Adipocyte (in vitro differentiated cells): ENCODE data around the gene MFAP3.
"Not testable (repeated sequence)": the region's sequence is repeated elsewhere in the genome, so short reads cannot be mapped to it uniquely, and the experiment has no call there.

ENCODE experiments used
- DNase-seq: peaks from one replicate; pipeline ENCODE4 v3.0.0-alpha.2; 2015; ENCODE audit warnings: low read depth
- H3K27me3 ChIP-seq: replicated peaks from 2 replicates; pipeline ENCODE4 v1.7.0; 2013; ENCODE audit warnings: mild to moderate bottlenecking, low read length, moderate library complexity; ENCODE audit not compliant: control insufficient read depth, insufficient read depth
- H3K36me3 ChIP-seq: 2 replicates; pipeline ENCODE4 v1.7.0; 2013; ENCODE audit warnings: low read length, mild to moderate bottlenecking, moderate library complexity; ENCODE audit not compliant: control insufficient read depth, insufficient read depth, severe bottlenecking
- H3K4me1 ChIP-seq: 2 replicates; pipeline ENCODE4 v1.7.0; 2013; ENCODE audit warnings: mild to moderate bottlenecking, low read length, moderate library complexity; ENCODE audit not compliant: control insufficient read depth, insufficient read depth
- H3K4me3 ChIP-seq: 2 replicates; pipeline ENCODE4 v1.7.0; 2013; ENCODE audit warnings: mild to moderate bottlenecking, low read length, moderate library complexity
- H3K9ac ChIP-seq: 2 replicates; pipeline ENCODE4 v1.7.0; 2013; ENCODE audit warnings: mild to moderate bottlenecking, low read length, moderate library complexity
- H3K9me3 ChIP-seq: 2 replicates; pipeline ENCODE4 v1.7.0; 2013; ENCODE audit warnings: mild to moderate bottlenecking, low read length, moderate library complexity; ENCODE audit not compliant: control insufficient read depth

Gene MFAP3

GRCh38 chr5:154053468-154053867, 14.7 kb downstream of the MFAP3 start:
- Histone ChIP-seq H3K9ac (no peak overlapping the region), H3K4me3 (no peak overlapping the region), H3K9me3 (no peaks in the 10 kb centered on the region), H3K4me1 (peaks cover 4% of the 10 kb centered on the region), H3K36me3 (peaks cover 39% of the 10 kb centered on the region), H3K27me3 (no peaks in the 10 kb centered on the region)
- no peak for DNase-seq

GRCh38 chr5:154055201-154055600, 16.4 kb downstream of the MFAP3 start:
- DNase-seq: no peak
- Histone ChIP-seq H3K36me3 (peaks cover 32% of the 10 kb centered on the region), H3K4me1 (peaks cover 4% of the 10 kb centered on the region), H3K9ac (no peak overlapping the region), H3K9me3 (no peaks in the 10 kb centered on the region), H3K27me3 (no peaks in the 10 kb centered on the region), H3K4me3 (no peak overlapping the region)

- Histone ChIP-seq H3K27me3 (no peaks in the 10 kb centered on the region), H3K9ac (no peak overlapping the region), H3K4me1 (peaks cover 4% of the 10 kb centered on the region), H3K9me3 (no peaks in the 10 kb centered on the region), H3K36me3 (peaks cover 8% of the 10 kb centered on the region), H3K4me3 (no peak overlapping the region)
- peak; percentile 4 for DNase-seq
Measured at GRCh38 chr5:154058055-154059038, 19.6 kb downstream of the MFAP3 start.

GRCh38 chr5:154059039-154059430, 20.3 kb downstream of the MFAP3 start:
- Histone ChIP-seq H3K4me3 (no peak overlapping the region), H3K4me1 (peaks cover 4% of the 10 kb centered on the region), H3K36me3 (peaks cover under 1% of the 10 kb centered on the region), H3K27me3 (no peaks in the 10 kb centered on the region), H3K9me3 (no peaks in the 10 kb centered on the region), H3K9ac (no peak overlapping the region)
- no peak for DNase-seq

GRCh38 chr5:154059583-154059982, 20.8 kb downstream of the MFAP3 start:
- H3K4me3 ChIP-seq: no peak overlapping the region
- no peaks in the 10 kb centered on the region for H3K36me3 ChIP-seq
- DNase-seq: no peak

GRCh38 chr5:154060606-154061005, 21.8 kb downstream of the MFAP3 start:
- H3K9ac ChIP-seq: no peak overlapping the region
- H3K4me3 ChIP-seq: no peak overlapping the region
- peaks cover 4% of the 10 kb centered on the region for H3K4me1 ChIP-seq
- DNase-seq: no peak
- no peaks in the 10 kb centered on the region for H3K36me3 ChIP-seq
- H3K9me3 ChIP-seq: no peaks in the 10 kb centered on the region
- H3K27me3 ChIP-seq: no peaks in the 10 kb centered on the region

More at GRCh38 chr5:154059583-154059982, 20.8 kb downstream of the MFAP3 start:
- no peaks in the 10 kb centered on the region for H3K9me3 ChIP-seq
- peaks cover 4% of the 10 kb centered on the region for H3K4me1 ChIP-seq
- H3K27me3 ChIP-seq: no peaks in the 10 kb centered on the region
- no peak overlapping the region for H3K9ac ChIP-seq

GRCh38 chr5:154063372-154063771, 24.6 kb downstream of the MFAP3 start:
- Histone ChIP-seq H3K9me3 (no peaks in the 10 kb centered on the region), H3K27me3 (no peaks in the 10 kb centered on the region), H3K4me1 (peaks cover under 1% of the 10 kb centered on the region), H3K36me3 (no peaks in the 10 kb centered on the region), H3K4me3 (no peak overlapping the region), H3K9ac (no peak overlapping the region)
- no peak for DNase-seq

GRCh38 chr5:154065971-154066370, 27.2 kb downstream of the MFAP3 start:
- Histone ChIP-seq H3K4me1 (no peaks in the 10 kb centered on the region), H3K9me3 (no peaks in the 10 kb centered on the region), H3K36me3 (no peaks in the 10 kb centered on the region), H3K4me3 (no peak overlapping the region), H3K27me3 (no peaks in the 10 kb centered on the region), H3K9ac (no peak overlapping the region)
- DNase-seq: no peak

GRCh38 chr5:154069854-154070253, 31.1 kb downstream of the MFAP3 start:
- H3K4me1 ChIP-seq, H3K9me3 ChIP-seq: not testable (repeated sequence)

GRCh38 chr5:154071799-154072413, 33.1 kb downstream of the MFAP3 start:
- Histone ChIP-seq H3K27me3 (peaks cover 11% of the 10 kb centered on the region), H3K36me3 (no peaks in the 10 kb centered on the region), H3K4me1 (no peaks in the 10 kb centered on the region), H3K9me3 (no peaks in the 10 kb centered on the region), H3K9ac (peak overlapping the region; percentile 52), H3K4me3 (no peak overlapping the region)
- DNase-seq: no peak

More at GRCh38 chr5:154069854-154070253, 31.1 kb downstream of the MFAP3 start:
- H3K36me3 ChIP-seq, H3K4me3 ChIP-seq, H3K27me3 ChIP-seq, DNase-seq, H3K9ac ChIP-seq: not testable (repeated sequence)

GRCh38 chr5:154072414-154073171, 33.8 kb downstream of the MFAP3 start:
- Histone ChIP-seq H3K36me3 (no peaks in the 10 kb centered on the region), H3K4me1 (peaks cover 4% of the 10 kb centered on the region), H3K4me3 (no peak overlapping the region), H3K9me3 (no peaks in the 10 kb centered on the region), H3K9ac (peak overlapping the region; percentile 52), H3K27me3 (peaks cover 11% of the 10 kb centered on the region)
- peak; percentile 92 for DNase-seq
